GM12801 (cell line): ENCODE results near the gene WNT11.

Experiments
- CTCF ChIP-seq: IDR thresholded peaks from one replicate; pipeline ENCODE4 v1.5.1; 2011; ENCODE audit warnings: control low read depth; ENCODE audit not compliant: insufficient read length; ENCODE audit errors: extremely low read depth

WNT11 gene

GRCh38 chr11:76248210-76248609 lies 41.9 kb upstream of the WNT11 start:
- TF ChIP-seq CTCF, result no peak

- no peak for TF ChIP-seq CTCF
Measured at GRCh38 chr11:76247091-76247490, 40.8 kb upstream of the WNT11 start.

GRCh38 chr11:76246271-76246933 lies 40.1 kb upstream of the WNT11 start:
- TF ChIP-seq CTCF, result no peak

GRCh38 chr11:76245720-76246119 lies 39.4 kb upstream of the WNT11 start:
- TF ChIP-seq CTCF, result no peak

DNA sequence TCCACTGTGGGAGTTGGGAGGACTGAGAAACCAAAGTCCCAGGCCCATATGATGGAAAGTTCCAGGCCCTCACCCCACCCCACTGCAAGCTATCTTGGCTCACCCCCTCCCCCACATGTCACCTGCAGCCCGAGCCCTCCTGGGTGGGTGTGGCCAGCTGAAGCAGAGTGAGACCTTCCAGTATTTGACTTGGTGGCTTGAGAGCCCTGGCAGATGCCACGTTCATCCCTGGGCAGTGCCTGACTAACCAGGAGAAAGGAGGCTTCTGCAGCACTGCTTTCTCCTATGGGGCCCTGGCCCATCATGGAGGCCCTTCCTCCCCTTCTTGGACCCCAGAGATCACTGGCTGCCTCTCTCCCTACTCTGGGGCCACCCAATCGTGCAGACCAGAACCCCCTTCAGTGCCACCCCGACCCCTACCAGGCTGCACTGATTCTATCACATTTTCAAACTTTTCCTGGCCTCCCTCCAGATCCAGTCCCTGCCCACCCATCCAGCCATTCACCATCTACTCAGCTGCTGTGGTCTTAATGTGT lies 38.1 kb upstream of the WNT11 start:
- no peak for TF ChIP-seq CTCF

DNA sequence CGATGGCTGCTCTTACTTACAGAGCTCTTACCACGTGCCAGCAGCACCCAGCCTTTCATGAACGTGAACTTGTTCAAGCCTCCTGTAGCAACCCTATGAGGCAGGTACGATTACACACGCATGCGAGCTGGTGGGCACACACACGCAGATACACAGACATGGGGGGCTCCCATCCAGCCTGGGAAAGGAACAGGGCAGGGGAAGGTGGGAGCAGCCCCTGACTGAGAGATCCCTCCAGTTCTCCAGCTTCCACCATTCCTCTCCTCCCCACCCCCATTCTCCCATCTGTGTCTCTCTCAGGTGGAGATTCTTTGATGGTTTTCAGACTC lies 37.6 kb upstream of the WNT11 start:
- no peak for TF ChIP-seq CTCF

- TF ChIP-seq CTCF, result no peak
Measured at GRCh38 chr11:76243193-76243956, 37.1 kb upstream of the WNT11 start.
